Endothelial cell of umbilical vein (primary cell): Measurements from ENCODE around the gene TCEANC.

Experiments
- CTCF ChIP-seq, 2 donors: IDR thresholded peaks; 1 replicate in 1 of 2; 2 replicates in 1 of 2; pipeline ENCODE4 v1.5.1; 2011; ENCODE audit warnings: low read length in 2 of 2, mild to moderate bottlenecking in 2 of 2, moderate library complexity in 2 of 2, control low read depth in 1 of 2, inconsistent platforms in 1 of 2, low read depth in 1 of 2; ENCODE audit not compliant: insufficient read depth in 1 of 2; ENCODE audit errors: extremely low read depth in 1 of 2
- EZH2 ChIP-seq: IDR thresholded peaks from 2 replicates; pipeline ENCODE4 v1.6.1; 2012; ENCODE audit warnings: borderline replicate concordance, low read depth, mild to moderate bottlenecking, moderate library complexity, low read length, inconsistent platforms; ENCODE audit not compliant: severe bottlenecking
- MAX ChIP-seq: IDR thresholded peaks from 2 replicates; pipeline ENCODE4 v1.6.1; 2011; ENCODE audit not compliant: insufficient read depth, insufficient read length
- MYC ChIP-seq: IDR thresholded peaks from one replicate; pipeline ENCODE4 v1.6.1; 2011; ENCODE audit warnings: mild to moderate bottlenecking, low read depth, low read length
- POLR2A ChIP-seq: IDR thresholded peaks from 2 replicates; pipeline ENCODE4 v1.6.1; 2012; ENCODE audit warnings: low read depth, mild to moderate bottlenecking, control low read depth, low read length
- POLR2AphosphoS5 ChIP-seq: IDR thresholded peaks from 2 replicates; pipeline ENCODE4 v1.6.1; 2012; ENCODE audit warnings: low read depth, mild to moderate bottlenecking, control low read depth, low read length, moderate library complexity; ENCODE audit not compliant: insufficient read depth

DNA sequence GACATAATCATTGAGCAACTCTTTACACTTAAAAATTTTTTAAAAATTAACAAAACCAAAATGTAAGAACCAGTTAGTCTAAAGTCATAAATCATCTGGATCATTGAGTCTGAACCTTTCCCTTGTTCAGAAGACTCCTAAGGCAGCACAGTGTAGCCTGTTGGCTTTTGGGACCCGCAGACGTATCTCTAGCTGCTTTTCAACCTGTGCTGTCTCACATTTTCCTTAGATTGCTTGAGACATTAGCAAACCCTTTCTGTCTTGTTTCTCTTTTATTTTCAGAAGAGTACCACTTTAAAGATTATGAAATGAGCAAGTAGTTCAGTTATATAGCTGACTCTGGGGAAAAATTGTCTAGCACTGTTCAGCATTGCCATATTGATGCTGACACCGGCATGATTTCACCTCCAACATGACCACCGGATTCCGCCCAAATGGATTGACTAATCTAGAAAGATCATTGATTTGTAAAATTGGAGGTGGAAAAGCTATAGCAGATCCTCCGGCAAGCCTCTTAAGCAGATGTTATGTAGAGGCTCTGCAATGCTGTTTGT is 8.9 kb downstream of the TCEANC start:
- no peak for TF ChIP-seq CTCF (IDR thresholded peaks at IDR 0.05; ENCODE audit: extremely low read depth in 1 of 2, insufficient read depth in 1 of 2, low read depth in 1 of 2, low read length in 2 of 2)
- no peak for TF ChIP-seq EZH2
- no peak for TF ChIP-seq POLR2AphosphoS5
- TF ChIP-seq MAX: no peak
- no peak for TF ChIP-seq POLR2A
- TF ChIP-seq MYC: no peak
